GM23338 (cell line): Measurements from ENCODE around the gene RCC2.

Source experiments
- CTCF ChIP-seq, 2 experiments: fragments of 200-600 bp in 1 of 2; sonication (generic) in 1 of 2; conservative IDR thresholded peaks; 2 replicates each; pipeline versions ENCODE4 v1.5.1 to v1.6.1; 2016 to 2017; ENCODE audit warnings: antibody characterized with exemption in 2 of 2, low read depth in 2 of 2, mild to moderate bottlenecking in 2 of 2, moderate library complexity in 1 of 2
- EZH2phosphoT487 ChIP-seq: fragments of 200-600 bp; sonication (generic); IDR thresholded peaks from one replicate; pipeline ENCODE4 v1.8.1; 2018; ENCODE audit warnings: antibody characterized with exemption; ENCODE audit not compliant: unreplicated experiment
- POLR2AphosphoS5 ChIP-seq: IDR thresholded peaks from 2 replicates; pipeline ENCODE4 v1.6.1; 2016; ENCODE audit warnings: antibody characterized with exemption, low read depth
- REST ChIP-seq: IDR thresholded peaks from one replicate; pipeline ENCODE4 v1.6.1; 2018; ENCODE audit warnings: antibody characterized with exemption; ENCODE audit not compliant: unreplicated experiment
- ZNF331 ChIP-seq: fragments of 250-450 bp; sonication (Bioruptor Pico); IDR thresholded peaks from 2 replicates; pipeline ENCODE4 v1.5.0; 2020; ENCODE audit warnings: low read depth, mild to moderate bottlenecking, moderate library complexity

GRCh38 chr1:17440074-17440826 is 773 bp upstream of the RCC2 start:
- TF ChIP-seq POLR2AphosphoS5 (no peak; the same call in 1 of the 2 replicates), CTCF (conservative IDR thresholded peaks at IDR 0.05; ENCODE audit: low read depth in 2 of 2) (no peak), EZH2phosphoT487 (no peak), REST (no peak), ZNF331 (no peak)
